CD14-positive monocyte (primary cell): ENCODE measurements around the gene CDC25B. TPM values are rescaled to one million over a fixed set of nuclear protein-coding genes. Genes with fewer than 3 reads are reported as not detected.

ENCODE experiments used
- DNase-seq, 3 donors: peaks; one replicate each; pipeline ENCODE4 v3.0.0-alpha.2; 2011 to 2022
- H2AFZ ChIP-seq: 2 replicates; pipeline ENCODE4 v1.6.0; 2012; ENCODE audit warnings: mild to moderate bottlenecking, low read depth, low read length, inconsistent platforms; ENCODE audit not compliant: insufficient read depth, poor library complexity, severe bottlenecking
- H3K27ac ChIP-seq, 2 donors: 1 replicate in 1 of 2; 2 replicates in 1 of 2; pipeline ENCODE4 v1.5.1; 2012 to 2013; ENCODE audit warnings: low read length in 2 of 2, control low read depth in 1 of 2, inconsistent platforms in 1 of 2, low read depth in 1 of 2, mild to moderate bottlenecking in 1 of 2
- H3K27me3 ChIP-seq, 2 donors: one replicate each; pipeline versions ENCODE4 v1.6.0 to v1.6.1; 2011 to 2013; ENCODE audit warnings: low read length in 2 of 2; ENCODE audit not compliant: control insufficient read depth in 2 of 2, insufficient read depth in 2 of 2
- H3K36me3 ChIP-seq, 2 donors: replicated peaks in 1 of 2; 1 replicate in 1 of 2; 2 replicates in 1 of 2; pipeline versions ENCODE4 v1.5.1 to v1.6.1; 2012 to 2013; ENCODE audit warnings: low read length in 2 of 2, control low read depth in 1 of 2, inconsistent platforms in 1 of 2, mild to moderate bottlenecking in 1 of 2; ENCODE audit not compliant: insufficient read depth in 2 of 2, control insufficient read depth in 1 of 2
- H3K4me1 ChIP-seq, 2 donors: 1 replicate in 1 of 2; 2 replicates in 1 of 2; pipeline versions ENCODE4 v1.5.1 to v1.6.1; 2012 to 2013; ENCODE audit warnings: low read length in 2 of 2, control low read depth in 1 of 2, inconsistent platforms in 1 of 2, mild to moderate bottlenecking in 1 of 2, moderate library complexity in 1 of 2; ENCODE audit not compliant: insufficient read depth in 2 of 2, control insufficient read depth in 1 of 2
- H3K4me2 ChIP-seq: replicated peaks from 2 replicates; pipeline ENCODE3; 2012; ENCODE audit warnings: low read length, moderate library complexity, mild to moderate bottlenecking; ENCODE audit not compliant: poor library complexity, severe bottlenecking; ENCODE audit errors: extremely low read depth
- H3K4me3 ChIP-seq, 3 experiments: fragments of 200-600 bp in 1 of 3; sonication (generic) in 1 of 3; replicated peaks in 1 of 3; 1 replicate in 2 of 3; 2 replicates in 1 of 3; pipeline ENCODE4 v1.5.1; 2011 to 2013; ENCODE audit warnings: low read length in 3 of 3, mild to moderate bottlenecking in 3 of 3, control low read depth in 2 of 3, low read depth in 2 of 3, inconsistent platforms in 1 of 3, moderate library complexity in 1 of 3
- H3K79me2 ChIP-seq: 2 replicates; pipeline ENCODE4 v1.6.0; 2012; ENCODE audit warnings: mild to moderate bottlenecking, control low read depth, inconsistent platforms, low read length, moderate library complexity; ENCODE audit not compliant: insufficient read depth
- H3K9ac ChIP-seq: 2 replicates; pipeline ENCODE4 v1.6.0; 2017; ENCODE audit warnings: low read length, mild to moderate bottlenecking; ENCODE audit not compliant: insufficient read depth, poor library complexity, severe bottlenecking
- H3K9me3 ChIP-seq, 2 donors: replicated peaks in 1 of 2; 1 replicate in 1 of 2; 2 replicates in 1 of 2; pipeline versions ENCODE4 v1.5.1 to v1.6.1; 2012 to 2013; ENCODE audit warnings: low read length in 2 of 2, control low read depth in 1 of 2; ENCODE audit not compliant: control insufficient read depth in 1 of 2, insufficient read depth in 1 of 2
- H4K20me1 ChIP-seq: 2 replicates; pipeline ENCODE4 v1.6.0; 2012; ENCODE audit warnings: mild to moderate bottlenecking, low read length, control low read depth, moderate library complexity; ENCODE audit not compliant: insufficient read depth
- H3K27ac Mint-ChIP-seq, 7 donors: one replicate each; pipeline ENCODE4 v1.8.0; 2020; ENCODE audit warnings: mild to moderate bottlenecking in 7 of 7, mixed read lengths in 7 of 7, moderate library complexity in 6 of 7, inconsistent platforms in 2 of 7
- H3K27me3 Mint-ChIP-seq, 3 donors: one replicate each; pipeline ENCODE4 v1.8.0; 2021 to 2022; ENCODE audit warnings: low read depth in 3 of 3, mild to moderate bottlenecking in 3 of 3, mixed read lengths in 3 of 3, moderate library complexity in 3 of 3, inconsistent platforms in 1 of 3
- H3K36me3 Mint-ChIP-seq, 2 donors: one replicate each; pipeline ENCODE4 v1.8.0; 2020; ENCODE audit warnings: mixed read lengths in 2 of 2, inconsistent platforms in 1 of 2, mild to moderate bottlenecking in 1 of 2
- H3K4me1 Mint-ChIP-seq: one replicate; pipeline ENCODE4 v1.8.0; 2020; ENCODE audit warnings: mild to moderate bottlenecking, mixed read lengths
- H3K4me3 Mint-ChIP-seq, 2 donors: one replicate each; pipeline ENCODE4 v1.8.0; 2020; ENCODE audit warnings: mild to moderate bottlenecking in 2 of 2, mixed read lengths in 2 of 2, moderate library complexity in 1 of 2
- H3K9me3 Mint-ChIP-seq, 7 donors: one replicate each; pipeline ENCODE4 v1.8.0; 2020 to 2022; ENCODE audit warnings: mixed read lengths in 7 of 7, mild to moderate bottlenecking in 6 of 7, moderate library complexity in 6 of 7, inconsistent platforms in 2 of 7
- WGBS: methylation state at CpG from one replicate; pipeline ENCODE4 v1.1.5; 2013; ENCODE audit warnings: missing lambda C conversion rate; ENCODE audit not compliant: insufficient coverage; 5-methylcytosine and 5-hydroxymethylcytosine counted together
- intact Hi-C, 2 donors: fragments of 100-400 bp; cut with micrococcal nuclease; formaldehyde crosslinking; loops; one replicate each; pipeline versions ENCODE4 v1.15.0 to v1.15.1; 2023
- polyA minus RNA-seq: library from RNA; depleted of rRNA, polyadenylated mRNA; stranded (reverse); fragments of >200 nt; gene quantifications from 2 replicates; pipeline ENCODE4 v1.2.3, GENCODE V29; 2012
- polyA plus RNA-seq, 3 donors: library from polyadenylated mRNA; depleted of rRNA in 1 of 3; unstranded in 2 of 3; stranded (reverse) in 1 of 3; fragments of 300-500 nt in 2 of 3; fragments of >200 nt in 1 of 3; fragmentation: Illumina TruSeq in 2 of 3; gene quantifications; 1 replicate in 2 of 3; 2 replicates in 1 of 3; pipeline ENCODE4 v1.2.3, GENCODE V29; 2012 to 2021
- total RNA-seq, 12 experiments: library from RNA in 1 of 12; stranded (reverse) in 1 of 12; fragments of 120-200 nt in 1 of 12; gene quantifications; one replicate each; pipeline ENCODE4 v1.2.4 and lab custom pipeline; 2013 to 2026; ENCODE audit warnings: mixed read lengths in 6 of 12, inconsistent platforms in 1 of 12
- TF ChIP-seq, protein P1 (sequence below): fragments of 200-600 bp; IDR thresholded peaks from one replicate; pipeline ENCODE4 v1.8.0; 2022; ENCODE audit warnings: antibody characterized with exemption, mild to moderate bottlenecking

Gene CDC25B
- total RNA-seq (2013): 6.2 TPM
- polyA plus RNA-seq (10 to 100 TPM in 1 of 3 donors, 1 to 10 TPM in 2; 3.6 to 35.6 (median 4.0) TPM), polyA minus RNA-seq (5.1 and 9.0 TPM in 2 replicates), total RNA-seq (lab: John Stamatoyannopoulos, UW) (7.8 to 69.7 (median 13.0) reads per million in 11 experiments)

DNA sequence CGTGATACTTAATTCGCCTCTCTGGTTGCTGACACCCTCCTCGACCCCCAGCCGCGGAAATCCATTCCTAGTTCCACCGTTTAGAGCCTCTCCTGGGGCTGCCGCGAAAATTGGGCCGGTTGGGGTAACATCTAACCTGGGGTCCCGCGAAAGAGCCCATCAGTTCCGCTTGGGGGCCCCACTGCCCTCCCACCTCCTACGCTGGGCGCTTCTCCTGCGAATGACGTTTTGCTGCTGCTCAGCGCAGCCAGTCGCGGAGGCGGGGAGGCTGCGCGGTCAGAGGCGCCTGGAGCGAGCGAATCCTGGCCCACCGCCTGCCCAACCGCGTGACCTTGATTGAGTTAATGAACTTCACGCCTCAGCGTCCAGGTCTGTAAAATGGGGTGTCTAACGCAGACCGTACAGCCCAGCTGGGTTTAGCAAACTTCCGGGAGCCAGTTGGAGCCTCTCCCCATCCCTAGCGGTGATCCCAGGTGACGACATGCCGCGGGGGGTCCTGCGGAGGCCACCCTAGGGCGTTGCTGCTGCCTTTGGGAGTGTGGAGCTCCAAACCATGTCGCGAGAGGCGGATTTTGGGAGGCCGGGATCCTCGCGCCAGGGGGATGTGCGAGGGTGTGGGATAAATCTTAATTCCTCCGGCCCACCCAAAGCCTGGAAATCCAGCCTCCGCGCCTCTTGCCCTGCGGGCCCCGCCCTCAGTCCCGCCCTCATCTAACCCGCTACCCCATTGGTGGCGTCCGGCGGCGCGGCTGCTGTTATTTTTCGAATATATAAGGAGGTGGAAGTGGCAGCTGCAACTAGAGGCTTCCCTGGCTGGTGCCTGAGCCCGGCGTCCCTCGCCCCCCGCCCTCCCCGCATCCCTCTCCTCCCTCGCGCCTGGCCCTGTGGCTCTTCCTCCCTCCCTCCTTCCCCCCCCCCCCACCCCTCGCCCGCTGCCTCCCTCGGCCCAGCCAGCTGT lies at the start of gene CDC25B:
Gene CDC25B, plus strand, starts transcription at position 800 of the 958 bp plus-strand sequence. CDS start 222 bp downstream, outside the sequence.
- Mint-ChIP-seq H3K36me3 (peaks cover 10 to 15% of the 10 kb centered on the region in 2 donors), H3K27me3 (peaks cover 0 to 5% (median 0%) of the 10 kb centered on the region in 3 donors), H3K27ac (peak within 1 kb of the TSS; percentile 84 to 97 (median 94)), H3K4me1 (peaks cover 36% of the 10 kb centered on the region), H3K4me3 (peak within 1 kb of the TSS; percentile 81 to 89), H3K9me3 (no peaks in the 10 kb centered on the region)
- Histone ChIP-seq H3K9ac (peak within 1 kb of the TSS; percentile 76), H3K27me3 (no peaks in the 10 kb centered on the region), H3K4me1 (peaks cover 24 to 41% of the 10 kb centered on the region in 2 donors), H3K4me3 (peak within 1 kb of the TSS; percentile 48 to 85 (median 76)), H3K27ac (peak within 1 kb of the TSS; percentile 69 to 95), H3K36me3 (peaks cover 4 to 24% of the 10 kb centered on the region in 2 donors), H2AFZ (peak within 1 kb of the TSS; percentile 93), H4K20me1 (peaks cover 5% of the 10 kb centered on the region), H3K9me3 (no peaks in the 10 kb centered on the region), H3K79me2 (peaks cover 34% of the 10 kb centered on the region), H3K4me2 (peak within 1 kb of the TSS; percentile 90)
- TF ChIP-seq, protein P1, sequence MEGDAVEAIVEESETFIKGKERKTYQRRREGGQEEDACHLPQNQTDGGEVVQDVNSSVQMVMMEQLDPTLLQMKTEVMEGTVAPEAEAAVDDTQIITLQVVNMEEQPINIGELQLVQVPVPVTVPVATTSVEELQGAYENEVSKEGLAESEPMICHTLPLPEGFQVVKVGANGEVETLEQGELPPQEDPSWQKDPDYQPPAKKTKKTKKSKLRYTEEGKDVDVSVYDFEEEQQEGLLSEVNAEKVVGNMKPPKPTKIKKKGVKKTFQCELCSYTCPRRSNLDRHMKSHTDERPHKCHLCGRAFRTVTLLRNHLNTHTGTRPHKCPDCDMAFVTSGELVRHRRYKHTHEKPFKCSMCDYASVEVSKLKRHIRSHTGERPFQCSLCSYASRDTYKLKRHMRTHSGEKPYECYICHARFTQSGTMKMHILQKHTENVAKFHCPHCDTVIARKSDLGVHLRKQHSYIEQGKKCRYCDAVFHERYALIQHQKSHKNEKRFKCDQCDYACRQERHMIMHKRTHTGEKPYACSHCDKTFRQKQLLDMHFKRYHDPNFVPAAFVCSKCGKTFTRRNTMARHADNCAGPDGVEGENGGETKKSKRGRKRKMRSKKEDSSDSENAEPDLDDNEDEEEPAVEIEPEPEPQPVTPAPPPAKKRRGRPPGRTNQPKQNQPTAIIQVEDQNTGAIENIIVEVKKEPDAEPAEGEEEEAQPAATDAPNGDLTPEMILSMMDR: peak; percentile 11
- intact Hi-C loops: no loop called here
- peak; percentile 72 to 77 (median 74) for DNase-seq
- WGBS: under 1% methylated on average over 41 of the region's 69 CpGs

- Mint-ChIP-seq H3K4me3 (no peak overlapping the region), H3K36me3 (peaks cover 11 to 15% of the 10 kb centered on the region in 2 donors), H3K27me3 (peaks cover 7 to 29% (median 19%) of the 10 kb centered on the region in 3 donors)
Measured at GRCh38 chr20:3747471-3747870, 48.6 kb upstream of the CDC25B start.

More at GRCh38 chr20:3747471-3747870, 48.6 kb upstream of the CDC25B start:
- Histone ChIP-seq H3K36me3 (peaks cover 7 to 12% of the 10 kb centered on the region in 2 donors), H3K9me3 (no peaks in the 10 kb centered on the region), H3K4me1 (peaks cover 10 to 34% of the 10 kb centered on the region in 2 donors), H3K9ac (no peak overlapping the region), H3K4me2 (no peak overlapping the region), H4K20me1 (peaks cover 11% of the 10 kb centered on the region), H3K4me3 (no peak overlapping the region), H3K27me3 (no peaks in the 10 kb centered on the region), H3K79me2 (no peaks in the 10 kb centered on the region), H2AFZ (no peak overlapping the region), H3K27ac (no peak overlapping the region)
- Mint-ChIP-seq H3K27ac (no peak overlapping the region), H3K4me1 (peaks cover 17% of the 10 kb centered on the region), H3K9me3 (peaks cover 0 to 3% (median 0%) of the 10 kb centered on the region in 7 donors)
- TF ChIP-seq, protein P1: no peak
- intact Hi-C loops: loop anchor here in 1 of 2 donors (5.0 kb wide), 1 partner anchor 70 kb away; no protein-coding TSS in a partner anchor
- DNase-seq: no peak
- no CpG with 5 or more reads among the region's 2 CpGs for WGBS
